Activated CD8-positive, alpha-beta memory T cell treated with anti-CD3 and anti-CD28 coated beads for 24 hours (primary cell): ENCODE results near the gene FLRT2.

ENCODE experiments used
- DNase-seq: peaks from one replicate; pipeline ENCODE4 v3.0.0-alpha.2; 2020

The FLRT2 gene

DNA sequence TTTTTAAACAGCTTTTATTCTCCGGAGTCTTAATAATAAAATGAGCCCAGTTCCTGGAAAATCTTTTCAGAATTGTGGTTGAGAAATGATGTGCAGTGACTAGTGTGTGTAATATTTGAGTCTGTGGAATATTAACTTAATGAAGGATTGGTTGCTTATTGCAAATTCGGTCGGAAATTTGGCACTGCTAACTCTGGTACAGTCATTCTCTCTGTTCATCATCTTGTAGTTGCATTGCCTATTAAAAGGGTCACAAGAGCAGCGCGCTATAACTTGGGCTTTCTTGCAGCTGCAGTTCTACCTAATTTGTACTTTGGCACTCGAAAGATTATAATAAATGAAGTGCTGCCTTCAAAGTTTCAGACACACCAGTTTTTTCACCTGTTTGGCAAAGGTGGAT lies 146.0 kb downstream of the FLRT2 start:
- DNase-seq, result no peak

DNA sequence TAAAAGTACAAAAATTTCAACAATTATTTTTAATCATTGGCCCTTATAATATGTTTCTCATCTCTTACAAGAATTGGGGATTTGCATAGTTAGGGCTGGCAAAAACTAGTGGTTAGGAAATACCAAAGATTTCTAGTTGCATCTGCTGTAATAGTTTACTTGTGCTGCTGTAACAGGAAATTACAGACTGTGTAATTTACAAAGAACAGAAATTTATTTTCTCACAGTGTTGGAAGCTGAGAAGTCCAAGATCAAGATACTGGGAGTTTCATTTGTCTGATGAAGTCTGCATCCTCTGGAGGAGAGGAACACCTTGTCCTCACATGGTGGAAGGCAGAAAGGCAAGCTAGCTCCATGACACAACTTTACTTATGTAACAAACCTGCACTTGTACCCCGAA lies 157.0 kb downstream of the FLRT2 start:
- no peak for DNase-seq

- DNase-seq, result no peak
These were observed 157.5 kb downstream of the FLRT2 start for GRCh38 chr14:85687456-85687855.

DNA sequence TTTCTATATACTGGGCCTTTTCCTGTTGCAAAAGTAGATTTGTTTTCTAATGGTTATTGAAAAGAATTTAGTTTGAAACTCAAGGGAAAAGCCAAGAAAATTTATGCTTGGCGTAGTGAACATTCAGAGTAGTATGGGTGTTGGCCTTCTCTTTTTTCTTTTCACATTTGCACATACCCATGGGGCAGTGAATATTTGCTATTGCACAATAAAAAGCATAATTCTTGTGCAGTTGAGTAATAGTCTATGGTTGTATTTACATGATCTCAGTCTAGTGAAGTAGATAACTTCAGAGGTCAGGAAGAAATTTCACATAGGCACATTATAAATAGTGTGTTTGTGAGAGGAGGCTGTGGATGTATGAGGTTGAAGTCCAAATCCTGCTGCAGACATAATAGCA lies 158.1 kb downstream of the FLRT2 start:
- no peak for DNase-seq

DNA sequence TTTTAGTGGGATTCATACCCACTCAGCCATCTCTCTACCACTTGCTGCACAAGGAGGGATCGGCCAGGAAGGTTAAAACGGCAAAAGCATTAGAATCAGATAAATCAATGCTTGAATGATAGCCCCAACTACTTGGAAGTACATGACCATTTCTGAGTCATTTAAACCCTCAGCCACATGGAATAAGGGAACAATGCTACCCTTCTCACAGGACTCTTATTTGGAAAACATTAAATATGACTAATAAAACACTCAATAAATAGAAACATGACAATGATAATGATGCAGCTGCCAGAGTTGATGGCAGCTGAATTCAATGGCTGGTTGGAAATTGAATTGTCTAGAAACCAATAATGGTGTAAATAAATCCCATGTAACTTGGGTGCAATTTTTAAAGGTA lies 165.4 kb downstream of the FLRT2 start:
- no peak for DNase-seq

GRCh38 chr14:85701116-85701515 lies 171.2 kb downstream of the FLRT2 start:
- no peak for DNase-seq

- no peak for DNase-seq
These were observed 171.8 kb downstream of the FLRT2 start for GRCh38 chr14:85701763-85702162.

- no peak for DNase-seq
These were observed 172.2 kb downstream of the FLRT2 start for GRCh38 chr14:85702191-85702590.

DNA sequence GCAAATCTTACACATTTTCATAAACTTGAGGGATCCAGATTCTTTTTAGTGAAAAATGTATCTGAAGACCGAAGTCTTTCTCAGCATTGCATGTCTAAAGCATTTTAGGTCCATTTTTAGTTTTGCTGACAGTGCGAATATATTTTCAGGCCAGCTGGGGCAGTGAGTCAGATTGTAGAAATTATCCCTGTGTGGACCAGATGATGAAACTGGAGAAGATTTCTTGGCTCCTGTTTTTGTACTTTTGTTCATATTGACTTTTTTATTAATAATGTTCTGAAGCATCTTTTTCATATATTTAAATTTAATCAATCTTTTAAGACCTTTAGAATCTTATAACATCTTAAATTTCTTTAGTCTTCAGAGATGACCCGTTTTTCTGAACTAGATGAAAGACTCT lies 173.1 kb downstream of the FLRT2 start:
- DNase-seq, result no peak
